Measurements from ENCODE around the gene FCMR. TPM values are rescaled to one million over a fixed set of nuclear protein-coding genes. Genes with fewer than 3 reads are reported as not detected.

FCMR gene
- total and polyA plus RNA-seq, 2 donors (not counting 1 experiment from before 2014, with no cell fraction given): 711 to 931 TPM

DNA sequence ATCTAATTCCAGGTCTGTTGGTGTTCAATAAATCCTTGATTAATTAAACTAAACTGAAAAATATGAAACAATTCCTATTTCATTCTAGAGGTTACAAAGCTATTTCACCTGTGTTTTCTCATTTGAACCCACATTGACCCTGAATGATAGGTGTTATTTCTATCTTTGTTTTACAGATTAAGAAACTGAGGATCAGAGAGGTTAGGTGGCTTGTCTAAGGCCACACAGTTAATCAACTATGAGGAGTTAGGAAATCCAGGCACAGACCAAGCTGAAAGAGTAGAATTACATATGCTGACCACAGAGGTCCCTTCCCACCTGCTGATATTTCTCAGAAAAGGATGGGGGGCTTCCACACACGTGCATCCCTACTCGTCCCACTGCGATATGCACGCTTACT lies 24.0 kb upstream of the FCMR start:
- no peak overlapping the region for H2AFZ ChIP-seq (ENCODE audit: insufficient read depth, low read depth, low read length, poor library complexity, severe bottlenecking)
- Mint-ChIP-seq H3K4me1 (peaks cover 13% of the 10 kb centered on the region), H3K4me3 (no peak overlapping the region), H3K27ac (no peak overlapping the region), H3K9me3 (ENCODE audit: insufficient read depth) (no peaks in the 10 kb centered on the region), H3K27me3 (peaks cover 8% of the 10 kb centered on the region)
- H3K4me2 ChIP-seq (replicated peaks; ENCODE audit: low read depth, low read length, poor library complexity, severe bottlenecking): no peak overlapping the region
- no peak for ATAC-seq (ENCODE audit: low read depth)
- no peak overlapping the region for H3K9ac ChIP-seq (ENCODE audit: low read length)
- no peaks in the 10 kb centered on the region for H4K20me1 ChIP-seq (ENCODE audit: control insufficient read depth, insufficient read depth, low read length, poor library complexity, severe bottlenecking)
- H3K36me3 ChIP-seq (replicated peaks in 1 of 2; ENCODE audit: control extremely low read depth in 1 of 2, control insufficient read depth in 1 of 2, extremely low read depth in 1 of 2, insufficient read depth in 2 of 2, low read length in 1 of 2): no peaks in the 10 kb centered on the region
- CTCF ChIA-PET: interaction anchor here (0.8 to 5.3 kb wide), 5 partner anchors 12 to 143 kb away, joined by 3 to 39 read pairs (median 3); no protein-coding TSS in a partner anchor
- H3K4me1 ChIP-seq (ENCODE audit: control insufficient read depth in 2 of 2, insufficient read depth in 2 of 2, low read length in 2 of 2): peaks cover 0 to 5% of the 10 kb centered on the region in 2 donors
- intact Hi-C loops (cut with micrococcal nuclease): no loop called here
- no peak for TF ChIP-seq EZH2 (IDR thresholded peaks at IDR 0.05; ENCODE audit: borderline replicate concordance, insufficient read depth, low read depth, low read length, poor library complexity, severe bottlenecking)
- TF ChIP-seq, protein P1, sequence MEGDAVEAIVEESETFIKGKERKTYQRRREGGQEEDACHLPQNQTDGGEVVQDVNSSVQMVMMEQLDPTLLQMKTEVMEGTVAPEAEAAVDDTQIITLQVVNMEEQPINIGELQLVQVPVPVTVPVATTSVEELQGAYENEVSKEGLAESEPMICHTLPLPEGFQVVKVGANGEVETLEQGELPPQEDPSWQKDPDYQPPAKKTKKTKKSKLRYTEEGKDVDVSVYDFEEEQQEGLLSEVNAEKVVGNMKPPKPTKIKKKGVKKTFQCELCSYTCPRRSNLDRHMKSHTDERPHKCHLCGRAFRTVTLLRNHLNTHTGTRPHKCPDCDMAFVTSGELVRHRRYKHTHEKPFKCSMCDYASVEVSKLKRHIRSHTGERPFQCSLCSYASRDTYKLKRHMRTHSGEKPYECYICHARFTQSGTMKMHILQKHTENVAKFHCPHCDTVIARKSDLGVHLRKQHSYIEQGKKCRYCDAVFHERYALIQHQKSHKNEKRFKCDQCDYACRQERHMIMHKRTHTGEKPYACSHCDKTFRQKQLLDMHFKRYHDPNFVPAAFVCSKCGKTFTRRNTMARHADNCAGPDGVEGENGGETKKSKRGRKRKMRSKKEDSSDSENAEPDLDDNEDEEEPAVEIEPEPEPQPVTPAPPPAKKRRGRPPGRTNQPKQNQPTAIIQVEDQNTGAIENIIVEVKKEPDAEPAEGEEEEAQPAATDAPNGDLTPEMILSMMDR (IDR thresholded peaks at IDR 0.05): no peak
- POLR2A ChIA-PET: interaction anchor here (0.6 kb wide), 1 partner anchor 227 kb away, joined by 9 read pairs; no protein-coding TSS in a partner anchor
- no peak overlapping the region for H3K4me3 ChIP-seq (ENCODE audit: control extremely low read depth in 1 of 5, extremely low read depth in 1 of 5, insufficient read depth in 1 of 5, low read depth in 2 of 5, low read length in 4 of 5)
- no peak for DNase-seq
- no peak overlapping the region for H3K27ac ChIP-seq (ENCODE audit: low read length in 2 of 2)
- H3K9me3 ChIP-seq (ENCODE audit: control extremely low read depth in 1 of 3, control insufficient read depth in 2 of 3, insufficient read depth in 1 of 3, low read length in 2 of 3): peaks cover 0 to 6% (median 4%) of the 10 kb centered on the region in 3 donors
- WGBS (ENCODE audit: insufficient coverage): no CpG with 5 or more reads among the region's 4 CpGs
- no peaks in the 10 kb centered on the region for H3K79me2 ChIP-seq (ENCODE audit: control insufficient read depth, insufficient read depth, low read length)
- peaks cover 0 to 5% (median 2%) of the 10 kb centered on the region in 4 experiments for H3K27me3 ChIP-seq (replicated peaks in 1 of 4; ENCODE audit: control extremely low read depth in 1 of 4, control insufficient read depth in 3 of 4, insufficient read depth in 4 of 4, low read length in 3 of 4)

DNA sequence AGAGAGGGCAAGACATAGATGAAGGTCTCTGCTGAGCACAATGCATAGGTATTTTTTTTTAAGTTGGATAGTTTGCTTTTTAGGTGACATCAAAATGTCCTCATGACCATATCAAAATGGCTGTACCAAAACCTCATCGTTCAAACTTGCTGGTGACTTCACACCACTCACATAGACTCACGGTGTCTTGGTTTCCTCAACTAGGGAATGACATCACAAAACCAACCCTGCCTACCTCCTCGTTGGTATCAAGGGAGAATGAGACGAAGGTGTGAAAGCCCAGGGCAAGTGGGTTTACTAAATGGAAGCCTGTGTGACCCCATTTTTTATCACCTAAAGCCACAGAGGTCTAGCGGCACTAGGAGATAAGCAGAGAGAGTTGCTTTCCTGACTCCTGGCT lies 23.0 kb upstream of the FCMR start:
- Mint-ChIP-seq H3K9me3 (ENCODE audit: insufficient read depth) (no peaks in the 10 kb centered on the region), H3K4me1 (peaks cover 13% of the 10 kb centered on the region), H3K4me3 (no peak overlapping the region), H3K27ac (no peak overlapping the region), H3K27me3 (peaks cover 8% of the 10 kb centered on the region)
- ATAC-seq (ENCODE audit: low read depth): no peak
- ChIA-PET CTCF (interaction anchor here (1.4 to 5.3 kb wide), 2 partner anchors 11 to 37 kb away, joined by 3 to 39 read pairs; no protein-coding TSS in a partner anchor), POLR2A (no interaction called here)
- Histone ChIP-seq H3K79me2 (ENCODE audit: control insufficient read depth, insufficient read depth, low read length) (no peaks in the 10 kb centered on the region), H4K20me1 (ENCODE audit: control insufficient read depth, insufficient read depth, low read length, poor library complexity, severe bottlenecking) (no peaks in the 10 kb centered on the region), H3K36me3 (replicated peaks in 1 of 2; ENCODE audit: control extremely low read depth in 1 of 2, control insufficient read depth in 1 of 2, extremely low read depth in 1 of 2, insufficient read depth in 2 of 2, low read length in 1 of 2) (no peaks in the 10 kb centered on the region), H3K27ac (ENCODE audit: low read length in 2 of 2) (no peak overlapping the region), H3K27me3 (replicated peaks in 1 of 4; ENCODE audit: control extremely low read depth in 1 of 4, control insufficient read depth in 3 of 4, insufficient read depth in 4 of 4, low read length in 3 of 4) (peaks cover 0 to 5% (median 2%) of the 10 kb centered on the region in 4 experiments), H3K9ac (ENCODE audit: low read length) (no peak overlapping the region), H3K4me2 (replicated peaks; ENCODE audit: low read depth, low read length, poor library complexity, severe bottlenecking) (no peak overlapping the region), H3K4me1 (ENCODE audit: control insufficient read depth in 2 of 2, insufficient read depth in 2 of 2, low read length in 2 of 2) (peaks cover 0 to 5% of the 10 kb centered on the region in 2 donors), H3K4me3 (ENCODE audit: control extremely low read depth in 1 of 5, extremely low read depth in 1 of 5, insufficient read depth in 1 of 5, low read depth in 2 of 5, low read length in 4 of 5) (no peak overlapping the region), H3K9me3 (ENCODE audit: control extremely low read depth in 1 of 3, control insufficient read depth in 2 of 3, insufficient read depth in 1 of 3, low read length in 2 of 3) (peaks cover 0 to 3% (median 1%) of the 10 kb centered on the region in 3 donors), H2AFZ (ENCODE audit: insufficient read depth, low read depth, low read length, poor library complexity, severe bottlenecking) (no peak overlapping the region)
- intact Hi-C loops (cut with micrococcal nuclease): no loop called here
- WGBS (ENCODE audit: insufficient coverage): no CpG with 5 or more reads among the region's 5 CpGs
- no peak for DNase-seq
- no peak for TF ChIP-seq EZH2 (IDR thresholded peaks at IDR 0.05; ENCODE audit: borderline replicate concordance, insufficient read depth, low read depth, low read length, poor library complexity, severe bottlenecking)
- TF ChIP-seq, protein P1 (IDR thresholded peaks at IDR 0.05): no peak

Measured in B cell (primary cell).